GM19240 (cell line): Measurements from ENCODE around the gene CACNA1C.

Experiments used
- DNase-seq: peaks from one replicate; pipeline ENCODE4 v3.0.0; 2011; ENCODE audit warnings: low spot score; ENCODE audit not compliant: insufficient read length

CACNA1C gene

GRCh38 chr12:2653461-2653965 is 600.7 kb downstream of the CACNA1C start:
- DNase-seq, result no peak

GRCh38 chr12:2654311-2654710 is 601.5 kb downstream of the CACNA1C start:
- no peak for DNase-seq

GRCh38 chr12:2654741-2655140 is 602.0 kb downstream of the CACNA1C start:
- no peak for DNase-seq

GRCh38 chr12:2662524-2662923 is 609.7 kb downstream of the CACNA1C start:
- DNase-seq, result no peak

GRCh38 chr12:2664721-2665577 is 612.2 kb downstream of the CACNA1C start:
- DNase-seq, result no peak

- DNase-seq, result no peak
Observed at GRCh38 chr12:2666411-2666810, 613.6 kb downstream of the CACNA1C start.

- no peak for DNase-seq
Observed at GRCh38 chr12:2666846-2667245, 614.1 kb downstream of the CACNA1C start.

- no peak for DNase-seq
Observed at GRCh38 chr12:2667716-2668440, 615.1 kb downstream of the CACNA1C start.

GRCh38 chr12:2668816-2669215 is 616.0 kb downstream of the CACNA1C start:
- DNase-seq, result no peak

- no peak for DNase-seq
Observed at GRCh38 chr12:2669560-2669959, 616.8 kb downstream of the CACNA1C start.

- no peak for DNase-seq
Observed at GRCh38 chr12:2672863-2673262, 620.1 kb downstream of the CACNA1C start.

GRCh38 chr12:2673966-2674810 is 621.4 kb downstream of the CACNA1C start:
- DNase-seq, result no peak

- DNase-seq, result no peak
Observed at GRCh38 chr12:2675776-2676175, 623.0 kb downstream of the CACNA1C start.

- DNase-seq, result no peak
Observed at GRCh38 chr12:2677142-2677880, 624.5 kb downstream of the CACNA1C start.

GRCh38 chr12:2678426-2678825 is 625.6 kb downstream of the CACNA1C start:
- DNase-seq, result no peak

GRCh38 chr12:2679068-2679815 is 626.5 kb downstream of the CACNA1C start:
- DNase-seq, result no peak

- DNase-seq, result no peak
Observed at GRCh38 chr12:2679816-2680675, 627.3 kb downstream of the CACNA1C start.

GRCh38 chr12:2680676-2681039 is 627.9 kb downstream of the CACNA1C start:
- no peak for DNase-seq
